HepG2 (cell line): ENCODE results near the gene EPHX1. TPM values are rescaled to one million over a fixed set of nuclear protein-coding genes. Genes with fewer than 3 reads are reported as not detected.
A peak's percentile ranks its signal among the peaks of the same experiment; 100 is the strongest.

ENCODE experiments used
- BRCA1 ChIP-seq: sonication (generic); formaldehyde crosslinking; IDR thresholded peaks from 2 replicates; pipeline ENCODE4 v1.4.0; 2020; ENCODE audit warnings: missing genetic modification reagents
- CENPT ChIP-seq: sonication (generic); formaldehyde crosslinking; IDR thresholded peaks from 2 replicates; pipeline ENCODE4 v1.8.0; 2022; ENCODE audit warnings: low read depth, mild to moderate bottlenecking, moderate library complexity, missing genetic modification reagents
- DNMT1 ChIP-seq: sonication (generic); formaldehyde crosslinking; IDR thresholded peaks from 2 replicates; pipeline ENCODE4 v1.5.1; 2020; ENCODE audit warnings: mild to moderate bottlenecking, missing genetic modification reagents
- ISL2 ChIP-seq: sonication (generic); formaldehyde crosslinking; IDR thresholded peaks from 2 replicates; pipeline ENCODE4 v1.5.0; 2020; ENCODE audit warnings: missing genetic modification reagents
- POLR2AphosphoS2 ChIP-seq: IDR thresholded peaks from 2 replicates; pipeline ENCODE4 v1.6.1; 2011; ENCODE audit warnings: low read depth, low read length, improper control_type of control experiment
- POLR2AphosphoS5 ChIP-seq: IDR thresholded peaks from 2 replicates; pipeline ENCODE4 v1.6.1; 2012; ENCODE audit warnings: low read depth, low read length
- SPEN ChIP-seq: sonication (generic); formaldehyde crosslinking; IDR thresholded peaks from 2 replicates; pipeline ENCODE4 v1.5.1; 2020; ENCODE audit warnings: low read depth, mild to moderate bottlenecking, missing genetic modification reagents
- TMF1 ChIP-seq: sonication (generic); formaldehyde crosslinking; IDR thresholded peaks from 2 replicates; pipeline ENCODE4 v1.8.1; 2022; ENCODE audit warnings: low read depth, missing genetic modification reagents
- ZBTB42 ChIP-seq: sonication (generic); formaldehyde crosslinking; IDR thresholded peaks from 2 replicates; pipeline ENCODE4 v1.5.0; 2020; ENCODE audit warnings: mild to moderate bottlenecking, missing genetic modification reagents
- ZBTB8A ChIP-seq: sonication (generic); formaldehyde crosslinking; IDR thresholded peaks from 2 replicates; pipeline ENCODE4 v1.4.0; 2020; ENCODE audit warnings: mild to moderate bottlenecking, low read depth, missing genetic modification reagents, borderline replicate concordance
- ZFP82 ChIP-seq: sonication (generic); formaldehyde crosslinking; IDR thresholded peaks from 2 replicates; pipeline ENCODE4 v1.5.1; 2020; ENCODE audit warnings: mild to moderate bottlenecking, missing genetic modification reagents, borderline replicate concordance
- ZNF34 ChIP-seq: sonication (generic); formaldehyde crosslinking; IDR thresholded peaks from 2 replicates; pipeline ENCODE4 v1.4.0; 2020; ENCODE audit warnings: mild to moderate bottlenecking, missing genetic modification reagents, borderline replicate concordance
- ZNF510 ChIP-seq: sonication (generic); formaldehyde crosslinking; IDR thresholded peaks from 2 replicates; pipeline ENCODE4 v1.4.0; 2020; ENCODE audit warnings: low read depth, mild to moderate bottlenecking, missing genetic modification reagents
- ZNF614 ChIP-seq: IDR thresholded peaks from 2 replicates; pipeline ENCODE4 v1.6.1; 2018; ENCODE audit warnings: missing biosample characterization, missing genetic modification reagents, inconsistent platforms, borderline replicate concordance
- polyA plus RNA-seq, 8 experiments: library from polyadenylated mRNA; depleted of rRNA in 3 of 8; stranded (reverse) in 7 of 8; unstranded in 1 of 8; fragments of >200 nt; fragmentation: Illumina TruSeq in 4 of 8; extraction: Trizol in 4 of 8; gene quantifications; 2 replicates each; pipeline versions ENCODE4 v1.2.1 to v1.2.3, GENCODE V29; 2011 to 2016; ENCODE audit warnings: low read depth in 4 of 8, missing spikeins in 1 of 8, mixed read lengths in 1 of 8; ENCODE audit not compliant: insufficient read depth in 1 of 8
- total RNA-seq, 5 experiments: library from RNA; depleted of rRNA; stranded (reverse); fragments of >200 nt; fragmentation: Illumina TruSeq; extraction: Trizol; gene quantifications; 2 replicates each; pipeline ENCODE4 v1.2.3, GENCODE V29; 2016; ENCODE audit warnings: low read depth in 1 of 5
- TF ChIP-seq, protein P1 (sequence below): sonication (generic); formaldehyde crosslinking; conservative IDR thresholded peaks from 2 replicates; pipeline ENCODE4 v1.4.0; 2020; ENCODE audit warnings: mild to moderate bottlenecking, missing genetic modification reagents, moderate library complexity
- TF ChIP-seq, protein P2 (sequence below): sonication (generic); formaldehyde crosslinking; IDR thresholded peaks from 2 replicates; pipeline ENCODE4 v1.5.0; 2020; ENCODE audit warnings: missing genetic modification reagents
- TF ChIP-seq, protein P3 (sequence below), 2 experiments: sonication (generic) in 1 of 2; formaldehyde crosslinking in 1 of 2; IDR thresholded peaks; 2 replicates each; pipeline versions ENCODE4 v1.5.1 to v1.6.1; 2011 to 2020; ENCODE audit warnings: borderline replicate concordance in 1 of 2, low read depth in 1 of 2, low read length in 1 of 2, mild to moderate bottlenecking in 1 of 2, missing genetic modification reagents in 1 of 2, moderate library complexity in 1 of 2
- TF ChIP-seq, protein P4 (sequence below): sonication (generic); formaldehyde crosslinking; IDR thresholded peaks from 2 replicates; pipeline ENCODE4 v1.5.0; 2020; ENCODE audit warnings: missing genetic modification reagents
- TF ChIP-seq, protein P5 (sequence below): sonication (generic); formaldehyde crosslinking; IDR thresholded peaks from 2 replicates; pipeline ENCODE4 v1.8.1; 2023; ENCODE audit warnings: missing genetic modification reagents, inconsistent platforms, borderline replicate concordance

Gene EPHX1
- total and polyA plus RNA-seq, 2 of the 13 experiments (the other 11 are each of a cell fraction or from before 2014, with no cell fraction given) = 27.7 to 36.5 TPM

DNA sequence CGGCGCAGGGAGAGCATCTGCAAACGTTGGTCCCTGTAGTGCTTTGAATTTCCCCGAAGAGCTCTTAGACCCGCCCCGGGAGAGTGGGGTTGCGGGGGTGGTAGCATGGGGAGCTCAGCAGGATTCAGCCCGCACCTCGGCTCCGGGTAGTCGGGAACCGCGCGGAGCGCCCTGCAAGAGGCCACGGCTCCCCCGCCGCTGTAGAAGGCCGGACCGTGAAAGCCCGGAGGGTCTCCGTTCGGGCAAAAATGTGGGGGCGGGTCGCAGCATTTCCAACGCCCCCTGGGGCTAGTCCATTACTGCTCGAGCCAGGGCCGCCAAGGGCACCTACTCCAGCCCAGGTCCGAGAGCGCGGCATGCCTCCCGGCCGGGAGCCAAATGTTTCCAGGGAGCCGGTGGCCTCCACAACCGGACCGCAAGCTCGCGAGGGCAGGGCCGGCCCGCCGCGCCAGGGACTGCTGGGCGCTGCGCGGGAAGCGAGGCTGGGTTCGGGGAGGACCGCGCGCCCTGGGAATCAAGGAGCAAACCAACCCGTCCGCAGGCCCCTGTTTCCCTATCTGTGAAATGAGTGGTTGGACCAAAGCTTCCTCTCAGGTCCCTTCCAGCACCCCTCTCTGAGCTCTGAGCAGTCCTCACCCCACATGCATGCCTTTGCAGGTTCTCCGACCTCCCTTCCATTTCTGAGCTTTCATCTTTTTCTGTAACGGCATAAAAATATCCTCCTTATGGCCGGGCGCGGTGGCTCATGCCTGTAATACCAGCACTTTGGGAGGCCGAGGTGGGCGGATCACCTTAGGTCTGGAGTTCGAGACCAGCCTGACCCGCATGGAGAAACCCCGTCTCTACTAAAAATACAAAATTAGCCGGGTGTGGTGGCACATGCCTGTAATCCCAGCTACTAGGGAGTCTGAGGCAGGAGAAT lies 73.0 kb downstream of the EPHX1 start (continued):
- no peak for TF ChIP-seq ZBTB8A
- no peak; the same call in 1 of the 2 replicates for TF ChIP-seq SPEN (CRISPR knock-in tag)
- TF ChIP-seq, protein P1, sequence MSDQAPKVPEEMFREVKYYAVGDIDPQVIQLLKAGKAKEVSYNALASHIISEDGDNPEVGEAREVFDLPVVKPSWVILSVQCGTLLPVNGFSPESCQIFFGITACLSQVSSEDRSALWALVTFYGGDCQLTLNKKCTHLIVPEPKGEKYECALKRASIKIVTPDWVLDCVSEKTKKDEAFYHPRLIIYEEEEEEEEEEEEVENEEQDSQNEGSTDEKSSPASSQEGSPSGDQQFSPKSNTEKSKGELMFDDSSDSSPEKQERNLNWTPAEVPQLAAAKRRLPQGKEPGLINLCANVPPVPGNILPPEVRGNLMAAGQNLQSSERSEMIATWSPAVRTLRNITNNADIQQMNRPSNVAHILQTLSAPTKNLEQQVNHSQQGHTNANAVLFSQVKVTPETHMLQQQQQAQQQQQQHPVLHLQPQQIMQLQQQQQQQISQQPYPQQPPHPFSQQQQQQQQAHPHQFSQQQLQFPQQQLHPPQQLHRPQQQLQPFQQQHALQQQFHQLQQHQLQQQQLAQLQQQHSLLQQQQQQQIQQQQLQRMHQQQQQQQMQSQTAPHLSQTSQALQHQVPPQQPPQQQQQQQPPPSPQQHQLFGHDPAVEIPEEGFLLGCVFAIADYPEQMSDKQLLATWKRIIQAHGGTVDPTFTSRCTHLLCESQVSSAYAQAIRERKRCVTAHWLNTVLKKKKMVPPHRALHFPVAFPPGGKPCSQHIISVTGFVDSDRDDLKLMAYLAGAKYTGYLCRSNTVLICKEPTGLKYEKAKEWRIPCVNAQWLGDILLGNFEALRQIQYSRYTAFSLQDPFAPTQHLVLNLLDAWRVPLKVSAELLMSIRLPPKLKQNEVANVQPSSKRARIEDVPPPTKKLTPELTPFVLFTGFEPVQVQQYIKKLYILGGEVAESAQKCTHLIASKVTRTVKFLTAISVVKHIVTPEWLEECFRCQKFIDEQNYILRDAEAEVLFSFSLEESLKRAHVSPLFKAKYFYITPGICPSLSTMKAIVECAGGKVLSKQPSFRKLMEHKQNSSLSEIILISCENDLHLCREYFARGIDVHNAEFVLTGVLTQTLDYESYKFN (CRISPR knock-in tag) = no peak
- TF ChIP-seq POLR2AphosphoS5 = no peak
- no peak for TF ChIP-seq BRCA1
- no peak for TF ChIP-seq DNMT1 (CRISPR knock-in tag)
- no peak for TF ChIP-seq CENPT (CRISPR knock-in tag)
- no peak for TF ChIP-seq ISL2 (CRISPR knock-in tag)
- no peak for TF ChIP-seq POLR2AphosphoS2
- TF ChIP-seq TMF1 (CRISPR knock-in tag) = no peak
- TF ChIP-seq ZNF34 (CRISPR knock-in tag) = no peak
- TF ChIP-seq, protein P2, sequence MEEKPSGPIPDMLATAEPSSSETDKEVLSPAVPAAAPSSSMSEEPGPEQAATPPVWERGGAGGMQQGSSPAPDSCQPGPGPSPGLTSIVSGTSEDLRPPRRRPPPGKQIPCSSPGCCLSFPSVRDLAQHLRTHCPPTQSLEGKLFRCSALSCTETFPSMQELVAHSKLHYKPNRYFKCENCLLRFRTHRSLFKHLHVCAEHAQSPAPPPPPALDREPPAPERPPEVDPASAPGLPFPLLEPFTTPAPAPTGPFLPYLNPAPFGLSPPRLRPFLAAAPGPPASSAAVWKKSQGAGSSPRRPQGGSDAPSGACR (CRISPR knock-in tag) = no peak; the same call in 1 of the 2 replicates
- no peak; the same call in 1 of the 2 replicates for TF ChIP-seq ZNF510 (CRISPR knock-in tag)
- TF ChIP-seq, protein P3, sequence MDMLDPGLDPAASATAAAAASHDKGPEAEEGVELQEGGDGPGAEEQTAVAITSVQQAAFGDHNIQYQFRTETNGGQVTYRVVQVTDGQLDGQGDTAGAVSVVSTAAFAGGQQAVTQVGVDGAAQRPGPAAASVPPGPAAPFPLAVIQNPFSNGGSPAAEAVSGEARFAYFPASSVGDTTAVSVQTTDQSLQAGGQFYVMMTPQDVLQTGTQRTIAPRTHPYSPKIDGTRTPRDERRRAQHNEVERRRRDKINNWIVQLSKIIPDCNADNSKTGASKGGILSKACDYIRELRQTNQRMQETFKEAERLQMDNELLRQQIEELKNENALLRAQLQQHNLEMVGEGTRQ (IDR thresholded peaks at IDR 0.05; ENCODE audit: low read depth, low read length) = no peak
- TF ChIP-seq, protein P3 (CRISPR knock-in tag; IDR thresholded peaks at IDR 0.05; ENCODE audit: borderline replicate concordance) = no peak
- TF ChIP-seq, protein P4, sequence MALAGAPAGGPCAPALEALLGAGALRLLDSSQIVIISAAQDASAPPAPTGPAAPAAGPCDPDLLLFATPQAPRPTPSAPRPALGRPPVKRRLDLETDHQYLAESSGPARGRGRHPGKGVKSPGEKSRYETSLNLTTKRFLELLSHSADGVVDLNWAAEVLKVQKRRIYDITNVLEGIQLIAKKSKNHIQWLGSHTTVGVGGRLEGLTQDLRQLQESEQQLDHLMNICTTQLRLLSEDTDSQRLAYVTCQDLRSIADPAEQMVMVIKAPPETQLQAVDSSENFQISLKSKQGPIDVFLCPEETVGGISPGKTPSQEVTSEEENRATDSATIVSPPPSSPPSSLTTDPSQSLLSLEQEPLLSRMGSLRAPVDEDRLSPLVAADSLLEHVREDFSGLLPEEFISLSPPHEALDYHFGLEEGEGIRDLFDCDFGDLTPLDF (CRISPR knock-in tag) = 0 out of 2 replicates have a peak, but pooled peaks have one; percentile 10
- TF ChIP-seq, protein P5, sequence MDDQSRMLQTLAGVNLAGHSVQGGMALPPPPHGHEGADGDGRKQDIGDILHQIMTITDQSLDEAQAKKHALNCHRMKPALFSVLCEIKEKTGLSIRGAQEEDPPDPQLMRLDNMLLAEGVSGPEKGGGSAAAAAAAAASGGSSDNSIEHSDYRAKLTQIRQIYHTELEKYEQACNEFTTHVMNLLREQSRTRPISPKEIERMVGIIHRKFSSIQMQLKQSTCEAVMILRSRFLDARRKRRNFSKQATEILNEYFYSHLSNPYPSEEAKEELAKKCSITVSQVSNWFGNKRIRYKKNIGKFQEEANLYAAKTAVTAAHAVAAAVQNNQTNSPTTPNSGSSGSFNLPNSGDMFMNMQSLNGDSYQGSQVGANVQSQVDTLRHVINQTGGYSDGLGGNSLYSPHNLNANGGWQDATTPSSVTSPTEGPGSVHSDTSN = no peak
- no peak for TF ChIP-seq ZNF614 (CRISPR knock-in tag)
- no peak for TF ChIP-seq ZBTB42 (CRISPR knock-in tag)
- TF ChIP-seq ZFP82 = peak; percentile 86; the same call in 1 of the 2 replicates
